HEK293 (cell line): ENCODE results near the gene ICAM5.

Experiments
- BCL11A ChIP-seq: fragments of 450-650 bp; formaldehyde crosslinking; IDR thresholded peaks from 2 replicates; pipeline ENCODE4 v1.5.1; 2016; ENCODE audit warnings: low read depth, missing biosample characterization, missing genetic modification characterization
- KLF1 ChIP-seq: fragments of 450-650 bp; formaldehyde crosslinking; IDR thresholded peaks from 2 replicates; pipeline ENCODE4 v1.5.1; 2016; ENCODE audit warnings: missing biosample characterization, missing genetic modification characterization
- SALL2 ChIP-seq: fragments of 450-650 bp; formaldehyde crosslinking; IDR thresholded peaks from 2 replicates; pipeline ENCODE4 v1.5.0; 2017; ENCODE audit warnings: missing biosample characterization, mild to moderate bottlenecking, missing genetic modification characterization, borderline replicate concordance
- ZBTB20 ChIP-seq: fragments of 450-650 bp; formaldehyde crosslinking; IDR thresholded peaks from 2 replicates; pipeline ENCODE4 v1.5.1; 2016; ENCODE audit warnings: missing biosample characterization, missing genetic modification characterization
- ZEB2 ChIP-seq: fragments of 450-650 bp; formaldehyde crosslinking; IDR thresholded peaks from 2 replicates; pipeline ENCODE4 v1.5.1; 2016; ENCODE audit warnings: missing biosample characterization, missing genetic modification characterization
- ZFHX2 ChIP-seq: fragments of 450-650 bp; formaldehyde crosslinking; conservative IDR thresholded peaks from 2 replicates; pipeline ENCODE4 v1.5.1; 2016; ENCODE audit warnings: missing biosample characterization, missing genetic modification characterization
- ZFP3 ChIP-seq: fragments of 450-650 bp; formaldehyde crosslinking; IDR thresholded peaks from 2 replicates; pipeline ENCODE4 v1.5.1; 2016; ENCODE audit warnings: low read depth, missing biosample characterization, missing genetic modification characterization
- ZNF16 ChIP-seq: fragments of 450-650 bp; formaldehyde crosslinking; IDR thresholded peaks from 2 replicates; pipeline ENCODE4 v1.5.1; 2016; ENCODE audit warnings: low read depth, missing biosample characterization, missing genetic modification characterization
- ZNF175 ChIP-seq: fragments of 450-650 bp; formaldehyde crosslinking; IDR thresholded peaks from 2 replicates; pipeline ENCODE4 v1.5.1; 2016; ENCODE audit warnings: missing biosample characterization, missing genetic modification characterization
- ZNF2 ChIP-seq: fragments of 450-650 bp; formaldehyde crosslinking; IDR thresholded peaks from 2 replicates; pipeline ENCODE4 v1.5.1; 2016; ENCODE audit warnings: missing biosample characterization, missing genetic modification characterization
- ZNF214 ChIP-seq: fragments of 450-650 bp; formaldehyde crosslinking; IDR thresholded peaks from 2 replicates; pipeline ENCODE4 v1.5.1; 2017; ENCODE audit warnings: missing biosample characterization, mild to moderate bottlenecking, missing genetic modification characterization, borderline replicate concordance
- ZNF223 ChIP-seq: fragments of 450-650 bp; formaldehyde crosslinking; IDR thresholded peaks from 2 replicates; pipeline ENCODE4 v1.5.1; 2016; ENCODE audit warnings: missing biosample characterization, missing genetic modification characterization
- ZNF266 ChIP-seq: fragments of 450-650 bp; formaldehyde crosslinking; IDR thresholded peaks from 2 replicates; pipeline ENCODE4 v1.5.1; 2016; ENCODE audit warnings: missing biosample characterization, missing genetic modification characterization, low read depth
- ZNF335 ChIP-seq: fragments of 450-650 bp; formaldehyde crosslinking; conservative IDR thresholded peaks from 2 replicates; pipeline ENCODE4 v1.5.1; 2016; ENCODE audit warnings: missing biosample characterization, missing genetic modification characterization
- ZNF394 ChIP-seq: fragments of 450-650 bp; formaldehyde crosslinking; IDR thresholded peaks from 2 replicates; pipeline ENCODE4 v1.5.1; 2016; ENCODE audit warnings: missing biosample characterization, missing genetic modification characterization, mild to moderate bottlenecking, moderate library complexity, borderline replicate concordance
- ZNF423 ChIP-seq: fragments of 450-650 bp; formaldehyde crosslinking; IDR thresholded peaks from 2 replicates; pipeline ENCODE4 v1.5.1; 2016; ENCODE audit warnings: missing biosample characterization, missing genetic modification characterization
- ZNF530 ChIP-seq: fragments of 450-650 bp; formaldehyde crosslinking; IDR thresholded peaks from 2 replicates; pipeline ENCODE4 v1.5.1; 2016; ENCODE audit warnings: low read depth, missing biosample characterization, missing genetic modification characterization
- ZNF549 ChIP-seq: fragments of 450-650 bp; IDR thresholded peaks from 2 replicates; pipeline ENCODE4 v1.5.1; 2018; ENCODE audit warnings: missing biosample characterization, missing genetic modification characterization, mild to moderate bottlenecking, inconsistent platforms, moderate library complexity
- ZNF596 ChIP-seq: fragments of 450-650 bp; IDR thresholded peaks from 2 replicates; pipeline ENCODE4 v1.5.0; 2018; ENCODE audit warnings: missing biosample characterization, mild to moderate bottlenecking, missing genetic modification characterization, moderate library complexity
- ZNF660 ChIP-seq: fragments of 450-650 bp; IDR thresholded peaks from 2 replicates; pipeline ENCODE4 v1.5.1; 2018; ENCODE audit warnings: missing biosample characterization, mild to moderate bottlenecking, missing genetic modification characterization
- ZNF707 ChIP-seq: fragments of 450-650 bp; formaldehyde crosslinking; IDR thresholded peaks from 2 replicates; pipeline ENCODE4 v1.5.1; 2016; ENCODE audit warnings: missing biosample characterization, missing genetic modification characterization
- TF ChIP-seq, protein P1 (sequence below): fragments of 450-650 bp; formaldehyde crosslinking; IDR thresholded peaks from 2 replicates; pipeline ENCODE4 v1.5.1; 2016; ENCODE audit warnings: missing biosample characterization, missing genetic modification characterization
- TF ChIP-seq, protein P2 (sequence below): fragments of 450-650 bp; formaldehyde crosslinking; IDR thresholded peaks from 2 replicates; pipeline ENCODE4 v1.5.1; 2016; ENCODE audit warnings: missing biosample characterization, missing genetic modification characterization
- TF ChIP-seq, protein P3 (sequence below): fragments of 450-650 bp; formaldehyde crosslinking; IDR thresholded peaks from 2 replicates; pipeline ENCODE4 v1.5.1; 2016; ENCODE audit warnings: missing biosample characterization, missing genetic modification characterization
- TF ChIP-seq, protein P4 (sequence below): fragments of 450-650 bp; formaldehyde crosslinking; IDR thresholded peaks from 2 replicates; pipeline ENCODE4 v1.5.1; 2016; ENCODE audit warnings: missing biosample characterization, missing genetic modification characterization
- TF ChIP-seq, protein P5 (sequence below): fragments of 450-650 bp; formaldehyde crosslinking; optimal IDR thresholded peaks from 2 replicates; pipeline ENCODE3; 2016; ENCODE audit warnings: missing biosample characterization, mild to moderate bottlenecking, missing genetic modification characterization

ICAM5 gene

DNA sequence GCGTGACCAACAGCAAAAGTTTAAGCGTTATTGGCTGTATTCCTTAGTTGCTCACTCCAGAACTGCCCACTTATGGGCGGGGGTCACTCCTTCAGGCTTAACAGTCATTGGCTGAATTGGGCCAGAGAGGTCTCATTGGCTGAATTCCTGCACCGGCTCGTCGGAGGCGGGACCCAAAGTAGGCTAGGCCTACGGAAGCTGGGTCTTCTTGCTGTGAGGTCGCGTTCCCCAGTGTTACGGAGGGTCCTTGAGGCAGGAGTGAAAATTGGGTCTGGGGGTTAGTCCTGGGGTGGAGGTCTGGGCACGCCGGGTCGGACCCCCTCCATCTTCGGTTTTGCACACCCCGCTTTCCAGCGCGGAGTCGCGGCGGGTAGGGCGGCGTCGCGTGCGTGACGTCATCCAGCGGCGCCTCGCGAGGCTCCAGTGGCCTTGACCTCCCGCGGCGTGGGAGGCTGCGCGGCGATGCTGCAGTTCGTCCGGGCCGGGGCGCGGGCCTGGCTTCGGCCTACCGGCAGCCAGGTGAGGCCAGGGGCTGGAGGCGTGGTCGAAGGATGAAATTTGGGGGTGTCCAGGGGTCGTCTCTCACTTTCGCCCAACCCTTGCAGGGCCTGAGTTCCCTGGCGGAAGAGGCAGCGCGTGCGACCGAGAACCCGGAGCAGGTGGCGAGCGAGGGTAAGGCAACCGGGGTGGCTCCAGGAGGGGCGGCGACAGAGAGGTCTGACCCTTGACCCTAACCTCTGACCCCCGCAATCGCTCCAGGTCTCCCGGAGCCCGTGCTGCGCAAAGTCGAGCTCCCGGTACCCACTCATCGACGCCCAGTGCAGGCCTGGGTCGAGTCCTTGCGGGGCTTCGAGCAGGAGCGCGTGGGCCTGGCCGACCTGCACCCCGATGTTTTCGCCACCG lies 37.7 kb upstream of the ICAM5 start, which contains the start of gene MRPL4 (continued):
- TF ChIP-seq ZNF2 (tag by site-specific recombination) (peak; percentile 92), BCL11A (peak; percentile 96), SALL2 (tag by site-specific recombination) (no peak), ZFP3 (no peak), ZNF394 (tag by site-specific recombination) (peak; percentile 62; the same call in 1 of the 2 replicates), ZFHX2 (peak; percentile 93), ZNF660 (peak; percentile 80), ZNF175 (tag by site-specific recombination) (no peak), ZNF423 (tag by site-specific recombination) (no peak), KLF1 (tag by site-specific recombination) (peak; percentile 76), ZEB2 (tag by site-specific recombination) (peak; percentile 89), ZNF596 (peak; percentile 55; the same call in 1 of the 2 replicates), ZNF530 (no peak), ZNF223 (tag by site-specific recombination) (no peak; the same call in 1 of the 2 replicates), ZNF549 (no peak), ZNF707 (tag by site-specific recombination) (no peak; the same call in 1 of the 2 replicates), ZNF16 (no peak), ZNF335 (peak; percentile 98), ZNF214 (tag by site-specific recombination) (no peak), ZNF266 (tag by site-specific recombination) (no peak), ZBTB20 (tag by site-specific recombination) (peak; percentile 79; the same call in 1 of the 2 replicates)
- TF ChIP-seq, protein P1, sequence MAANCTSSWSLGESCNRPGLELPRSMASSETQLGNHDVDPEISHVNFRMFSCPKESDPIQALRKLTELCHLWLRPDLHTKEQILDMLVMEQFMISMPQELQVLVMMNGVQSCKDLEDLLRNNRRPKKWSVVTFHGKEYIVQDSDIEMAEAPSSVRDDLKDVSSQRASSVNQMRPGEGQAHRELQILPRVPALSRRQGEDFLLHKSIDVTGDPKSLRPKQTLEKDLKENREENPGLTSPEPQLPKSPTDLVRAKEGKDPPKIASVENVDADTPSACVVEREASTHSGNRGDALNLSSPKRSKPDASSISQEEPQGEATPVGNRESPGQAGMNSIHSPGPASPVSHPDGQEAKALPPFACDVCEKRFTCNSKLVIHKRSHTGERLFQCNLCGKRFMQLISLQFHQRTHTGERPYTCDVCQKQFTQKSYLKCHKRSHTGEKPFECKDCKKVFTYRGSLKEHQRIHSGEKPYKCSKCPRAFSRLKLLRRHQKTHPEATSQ = peak; percentile 90; the same call in 1 of the 2 replicates
- TF ChIP-seq, protein P2, sequence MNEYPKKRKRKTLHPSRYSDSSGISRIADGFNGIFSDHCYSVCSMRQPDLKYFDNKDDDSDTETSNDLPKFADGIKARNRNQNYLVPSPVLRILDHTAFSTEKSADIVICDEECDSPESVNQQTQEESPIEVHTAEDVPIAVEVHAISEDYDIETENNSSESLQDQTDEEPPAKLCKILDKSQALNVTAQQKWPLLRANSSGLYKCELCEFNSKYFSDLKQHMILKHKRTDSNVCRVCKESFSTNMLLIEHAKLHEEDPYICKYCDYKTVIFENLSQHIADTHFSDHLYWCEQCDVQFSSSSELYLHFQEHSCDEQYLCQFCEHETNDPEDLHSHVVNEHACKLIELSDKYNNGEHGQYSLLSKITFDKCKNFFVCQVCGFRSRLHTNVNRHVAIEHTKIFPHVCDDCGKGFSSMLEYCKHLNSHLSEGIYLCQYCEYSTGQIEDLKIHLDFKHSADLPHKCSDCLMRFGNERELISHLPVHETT (tag by site-specific recombination) = peak; percentile 81
- TF ChIP-seq, protein P3, sequence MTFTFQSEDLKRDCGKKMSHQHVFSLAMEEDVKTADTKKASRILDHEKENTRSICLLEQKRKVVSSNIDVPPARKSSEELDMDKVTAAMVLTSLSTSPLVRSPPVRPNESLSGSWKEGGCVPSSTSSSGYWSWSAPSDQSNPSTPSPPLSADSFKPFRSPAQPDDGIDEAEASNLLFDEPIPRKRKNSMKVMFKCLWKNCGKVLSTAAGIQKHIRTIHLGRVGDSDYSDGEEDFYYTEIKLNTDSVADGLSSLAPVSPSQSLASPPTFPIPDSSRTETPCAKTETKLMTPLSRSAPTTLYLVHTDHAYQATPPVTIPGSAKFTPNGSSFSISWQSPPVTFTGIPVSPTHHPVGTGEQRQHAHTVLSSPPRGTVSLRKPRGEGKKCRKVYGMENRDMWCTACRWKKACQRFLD (tag by site-specific recombination) = 0 out of 2 replicates have a peak, but pooled peaks have one; percentile 57
- TF ChIP-seq, protein P4, sequence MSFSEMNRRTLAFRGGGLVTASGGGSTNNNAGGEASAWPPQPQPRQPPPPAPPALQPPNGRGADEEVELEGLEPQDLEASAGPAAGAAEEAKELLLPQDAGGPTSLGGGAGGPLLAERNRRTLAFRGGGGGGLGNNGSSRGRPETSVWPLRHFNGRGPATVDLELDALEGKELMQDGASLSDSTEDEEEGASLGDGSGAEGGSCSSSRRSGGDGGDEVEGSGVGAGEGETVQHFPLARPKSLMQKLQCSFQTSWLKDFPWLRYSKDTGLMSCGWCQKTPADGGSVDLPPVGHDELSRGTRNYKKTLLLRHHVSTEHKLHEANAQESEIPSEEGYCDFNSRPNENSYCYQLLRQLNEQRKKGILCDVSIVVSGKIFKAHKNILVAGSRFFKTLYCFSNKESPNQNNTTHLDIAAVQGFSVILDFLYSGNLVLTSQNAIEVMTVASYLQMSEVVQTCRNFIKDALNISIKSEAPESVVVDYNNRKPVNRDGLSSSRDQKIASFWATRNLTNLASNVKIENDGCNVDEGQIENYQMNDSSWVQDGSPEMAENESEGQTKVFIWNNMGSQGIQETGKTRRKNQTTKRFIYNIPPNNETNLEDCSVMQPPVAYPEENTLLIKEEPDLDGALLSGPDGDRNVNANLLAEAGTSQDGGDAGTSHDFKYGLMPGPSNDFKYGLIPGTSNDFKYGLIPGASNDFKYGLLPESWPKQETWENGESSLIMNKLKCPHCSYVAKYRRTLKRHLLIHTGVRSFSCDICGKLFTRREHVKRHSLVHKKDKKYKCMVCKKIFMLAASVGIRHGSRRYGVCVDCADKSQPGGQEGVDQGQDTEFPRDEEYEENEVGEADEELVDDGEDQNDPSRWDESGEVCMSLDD (tag by site-specific recombination) = peak; percentile 96
- TF ChIP-seq, protein P5, sequence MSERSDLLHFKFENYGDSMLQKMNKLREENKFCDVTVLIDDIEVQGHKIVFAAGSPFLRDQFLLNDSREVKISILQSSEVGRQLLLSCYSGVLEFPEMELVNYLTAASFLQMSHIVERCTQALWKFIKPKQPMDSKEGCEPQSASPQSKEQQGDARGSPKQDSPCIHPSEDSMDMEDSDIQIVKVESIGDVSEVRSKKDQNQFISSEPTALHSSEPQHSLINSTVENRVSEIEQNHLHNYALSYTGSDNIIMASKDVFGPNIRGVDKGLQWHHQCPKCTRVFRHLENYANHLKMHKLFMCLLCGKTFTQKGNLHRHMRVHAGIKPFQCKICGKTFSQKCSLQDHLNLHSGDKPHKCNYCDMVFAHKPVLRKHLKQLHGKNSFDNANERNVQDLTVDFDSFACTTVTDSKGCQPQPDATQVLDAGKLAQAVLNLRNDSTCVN = peak; percentile 89
